WTC11 (cell line): ENCODE data around the gene PHACTR3. TPM values are rescaled to one million over a fixed set of nuclear protein-coding genes. Genes with fewer than 3 reads are reported as not detected.

Source experiments
- ATAC-seq: fragments of 200-7000 bp; cut with Tn5 transposase; 2 replicates; pipeline ENCODE4 v1.10.0; 2021; ENCODE audit warnings: mild to moderate bottlenecking, moderate library complexity
- CTCF ChIA-PET: fragments of 300-600 bp; sonication (Branson Sonifier 250); formaldehyde crosslinking; loops from one replicate; lab custom pipeline; 2021; ENCODE audit warnings: antibody characterized with exemption; lab: Charles Lee
- POLR2A ChIA-PET: fragments of 350-600 bp; sonication (Branson Sonifier 250); formaldehyde crosslinking; loops from one replicate; lab custom pipeline; 2021; ENCODE audit warnings: antibody characterized with exemption; lab: Charles Lee
- DNase-seq: peaks from one replicate; pipeline ENCODE4 v3.0.0; 2021; ENCODE audit warnings: low spot score
- H3K27ac Mint-ChIP-seq: 2 replicates; pipeline ENCODE4 v1.8.0; 2021; ENCODE audit warnings: mixed read lengths
- H3K27me3 Mint-ChIP-seq: 2 replicates; pipeline ENCODE4 v1.8.0; 2021; ENCODE audit warnings: low read depth, mild to moderate bottlenecking, moderate library complexity, mixed read lengths
- H3K36me3 Mint-ChIP-seq: 2 replicates; pipeline ENCODE4 v1.8.0; 2021; ENCODE audit warnings: mixed read lengths
- H3K4me1 Mint-ChIP-seq: 2 replicates; pipeline ENCODE4 v1.8.0; 2022; ENCODE audit warnings: mixed read lengths
- H3K4me3 Mint-ChIP-seq: 2 replicates; pipeline ENCODE4 v1.8.0; 2021; ENCODE audit warnings: mild to moderate bottlenecking, moderate library complexity, mixed read lengths
- H3K9me3 Mint-ChIP-seq: 2 replicates; pipeline ENCODE4 v1.8.0; 2021; ENCODE audit warnings: mixed read lengths
- AFF4 ChIP-seq: sonication (generic); formaldehyde crosslinking; IDR thresholded peaks from 2 replicates; pipeline ENCODE4 v1.8.1; 2023; ENCODE audit warnings: mild to moderate bottlenecking, missing genetic modification reagents, borderline replicate concordance
- ATF1 ChIP-seq: sonication (generic); formaldehyde crosslinking; IDR thresholded peaks from 2 replicates; pipeline ENCODE4 v1.8.1; 2023; ENCODE audit warnings: mild to moderate bottlenecking, moderate library complexity, missing genetic modification reagents
- ATF2 ChIP-seq: sonication (generic); formaldehyde crosslinking; IDR thresholded peaks from 2 replicates; pipeline ENCODE4 v1.8.1; 2022; ENCODE audit warnings: low read depth, missing genetic modification reagents, borderline replicate concordance
- ATF3 ChIP-seq: sonication (generic); formaldehyde crosslinking; conservative IDR thresholded peaks from 2 replicates; pipeline ENCODE4 v1.8.1; 2022; ENCODE audit warnings: mild to moderate bottlenecking, missing genetic modification reagents
- E2F1 ChIP-seq: sonication (generic); formaldehyde crosslinking; IDR thresholded peaks from 2 replicates; pipeline ENCODE4 v1.8.0; 2022; ENCODE audit warnings: mild to moderate bottlenecking, missing genetic modification reagents
- E2F5 ChIP-seq: sonication (generic); formaldehyde crosslinking; IDR thresholded peaks from 2 replicates; pipeline ENCODE4 v1.8.1; 2022; ENCODE audit warnings: mild to moderate bottlenecking, moderate library complexity, missing genetic modification reagents
- FOXP4 ChIP-seq: sonication (generic); formaldehyde crosslinking; IDR thresholded peaks from 2 replicates; pipeline ENCODE4 v1.8.0; 2022; ENCODE audit warnings: mild to moderate bottlenecking, missing genetic modification reagents
- HMGXB4 ChIP-seq: sonication (generic); formaldehyde crosslinking; IDR thresholded peaks from 2 replicates; pipeline ENCODE4 v1.8.1; 2023; ENCODE audit warnings: mild to moderate bottlenecking, moderate library complexity, missing genetic modification reagents
- IRF1 ChIP-seq: sonication (generic); formaldehyde crosslinking; IDR thresholded peaks from 2 replicates; pipeline ENCODE4 v1.8.0; 2023; ENCODE audit warnings: missing genetic modification reagents
- JUN ChIP-seq: sonication (generic); formaldehyde crosslinking; IDR thresholded peaks from 2 replicates; pipeline ENCODE4 v1.8.0; 2023; ENCODE audit warnings: mild to moderate bottlenecking, missing genetic modification reagents
- NFYB ChIP-seq: sonication (generic); formaldehyde crosslinking; conservative IDR thresholded peaks from 2 replicates; pipeline ENCODE4 v1.8.0; 2022; ENCODE audit warnings: low read depth, missing genetic modification reagents
- NR2C2 ChIP-seq: sonication (generic); formaldehyde crosslinking; IDR thresholded peaks from 2 replicates; pipeline ENCODE4 v1.8.0; 2022; ENCODE audit warnings: mild to moderate bottlenecking, missing genetic modification reagents
- RORB ChIP-seq: fragments of 250-450 bp; sonication (Bioruptor Pico); IDR thresholded peaks from 2 replicates; pipeline ENCODE4 v1.9.0; 2021; ENCODE audit warnings: mild to moderate bottlenecking
- SP1 ChIP-seq: sonication (generic); formaldehyde crosslinking; conservative IDR thresholded peaks from 2 replicates; pipeline ENCODE4 v1.8.1; 2022; ENCODE audit warnings: missing genetic modification reagents
- STAT6 ChIP-seq: sonication (generic); formaldehyde crosslinking; conservative IDR thresholded peaks from 2 replicates; pipeline ENCODE4 v1.8.1; 2023; ENCODE audit warnings: mild to moderate bottlenecking, low read depth, missing genetic modification reagents, moderate library complexity
- TCF7 ChIP-seq: sonication (generic); formaldehyde crosslinking; IDR thresholded peaks from 2 replicates; pipeline ENCODE4 v1.8.0; 2022; ENCODE audit warnings: mild to moderate bottlenecking, low read depth, missing genetic modification reagents, moderate library complexity
- TEAD1 ChIP-seq: sonication (generic); formaldehyde crosslinking; IDR thresholded peaks from 2 replicates; pipeline ENCODE4 v1.8.0; 2022; ENCODE audit warnings: mild to moderate bottlenecking, missing genetic modification reagents
- ZNF416 ChIP-seq: fragments of 250-450 bp; sonication (Bioruptor Pico); IDR thresholded peaks from 2 replicates; pipeline ENCODE4 v1.9.0; 2021; ENCODE audit warnings: mild to moderate bottlenecking, inconsistent platforms
- total RNA-seq: library from RNA; stranded (reverse); gene quantifications from 3 replicates; pipeline ENCODE4 v1.2.3, GENCODE V29; 2021

PHACTR3 gene
- total RNA-seq, 1 experiment from 2014 or later: 0.28 TPM

GRCh38 chr20:59648466-59649070 is 44.2 kb downstream of the PHACTR3 start:
- no peak overlapping the region for H3K4me3 Mint-ChIP-seq
- H3K27me3 Mint-ChIP-seq: peaks cover 43% of the 10 kb centered on the region
- no peak overlapping the region for H3K27ac Mint-ChIP-seq
- TF ChIP-seq NR2C2 (CRISPR knock-in tag): no peak
- ChIA-PET POLR2A (no interaction called here), CTCF (no interaction called here)
- ATAC-seq (no peak), DNase-seq (no peak)
- H3K36me3 Mint-ChIP-seq: peaks cover 17% of the 10 kb centered on the region
- H3K4me1 Mint-ChIP-seq: no peaks in the 10 kb centered on the region
- peaks cover 68% of the 10 kb centered on the region for H3K9me3 Mint-ChIP-seq

GRCh38 chr20:59650418-59650817 is 46.1 kb downstream of the PHACTR3 start:
- ATAC-seq: no peak
- no peak for DNase-seq
- H3K36me3 Mint-ChIP-seq: peaks cover 17% of the 10 kb centered on the region
- ChIA-PET CTCF (no interaction called here), POLR2A (no interaction called here)
- H3K27me3 Mint-ChIP-seq: peaks cover 38% of the 10 kb centered on the region
- H3K4me3 Mint-ChIP-seq: no peak overlapping the region
- no peak overlapping the region for H3K27ac Mint-ChIP-seq
- peaks cover 70% of the 10 kb centered on the region for H3K9me3 Mint-ChIP-seq
- H3K4me1 Mint-ChIP-seq: no peaks in the 10 kb centered on the region
- no peak for TF ChIP-seq E2F1 (CRISPR knock-in tag)
- TF ChIP-seq TCF7 (CRISPR knock-in tag): no peak
- TF ChIP-seq HMGXB4 (CRISPR knock-in tag): no peak
- TF ChIP-seq ATF3 (CRISPR knock-in tag): no peak
- TF ChIP-seq ZNF416 (CRISPR knock-in tag): no peak
- no peak for TF ChIP-seq FOXP4 (CRISPR knock-in tag)
- TF ChIP-seq SP1 (CRISPR knock-in tag): no peak
- TF ChIP-seq E2F5 (CRISPR knock-in tag): no peak
- TF ChIP-seq STAT6 (CRISPR knock-in tag): no peak
- TF ChIP-seq AFF4 (CRISPR knock-in tag): no peak
- TF ChIP-seq ATF2 (CRISPR knock-in tag): no peak
- no peak for TF ChIP-seq JUN
- TF ChIP-seq ATF1: no peak
- TF ChIP-seq IRF1 (CRISPR knock-in tag): no peak
- no peak for TF ChIP-seq NFYB
- TF ChIP-seq TEAD1: no peak
- TF ChIP-seq RORB (CRISPR knock-in tag): no peak
